ENCODE data around the gene MRC1.
"Not testable (repeated sequence)": the region's sequence is repeated elsewhere in the genome, so short reads cannot be mapped to it uniquely, and the experiment has no call there.

MRC1 gene

GRCh38 chr10:17943033-17943745, 134.0 kb downstream of the MRC1 start:
- Histone ChIP-seq H3K27me3 (no peaks in the 10 kb centered on the region), H3K4me3 (ENCODE audit: low read depth, low read length) (no peak overlapping the region), H3K9me3 (no peaks in the 10 kb centered on the region), H3K36me3 (no peaks in the 10 kb centered on the region), H3K4me1 (no peaks in the 10 kb centered on the region)
- no peak for DNase-seq
- TF ChIP-seq CTCF (IDR thresholded peaks at IDR 0.05; ENCODE audit: low read depth, low read length) = no peak

- H3K27me3 ChIP-seq; H3K36me3 ChIP-seq; H3K4me1 ChIP-seq; H3K9me3 ChIP-seq; DNase-seq; H3K4me3 ChIP-seq (ENCODE audit: low read depth, low read length): not testable (repeated sequence)
Measured at GRCh38 chr10:17950269-17950668, 141.1 kb downstream of the MRC1 start.

- Histone ChIP-seq H3K36me3 (no peaks in the 10 kb centered on the region), H3K4me3 (ENCODE audit: low read depth, low read length) (no peak overlapping the region), H3K27me3 (no peaks in the 10 kb centered on the region; the same call in 1 of the 2 replicates), H3K9me3 (no peaks in the 10 kb centered on the region), H3K4me1 (no peaks in the 10 kb centered on the region)
- no peak for DNase-seq
- TF ChIP-seq CTCF (IDR thresholded peaks at IDR 0.05; ENCODE audit: low read depth, low read length) = no peak
Measured at GRCh38 chr10:17950726-17951125, 141.6 kb downstream of the MRC1 start.

- no peaks in the 10 kb centered on the region for H3K9me3 ChIP-seq
- no peak for TF ChIP-seq CTCF (IDR thresholded peaks at IDR 0.05; ENCODE audit: low read depth, low read length)
- H3K4me1 ChIP-seq = no peaks in the 10 kb centered on the region
- H3K27me3 ChIP-seq = peaks cover 3% of the 10 kb centered on the region; the same call in 1 of the 2 replicates
- H3K4me3 ChIP-seq (ENCODE audit: low read depth, low read length) = no peak within 1 kb of the TSS
- no peak for DNase-seq
- no peaks in the 10 kb centered on the region for H3K36me3 ChIP-seq
Measured at GRCh38 chr10:17951868-17952371, 142.8 kb downstream of the MRC1 start, which contains the start of gene SLC39A12. TSS of gene SLC39A12 (plus strand) at chr10:17951918. CDS start at chr10:17953277, 1,359 bp downstream.

- not testable (repeated sequence) for H3K4me1 ChIP-seq; H3K4me3 ChIP-seq (ENCODE audit: low read depth, low read length); H3K27me3 ChIP-seq; H3K36me3 ChIP-seq; H3K9me3 ChIP-seq; DNase-seq
Measured at GRCh38 chr10:17954372-17954771, 145.2 kb downstream of the MRC1 start.

GRCh38 chr10:17954861-17955260, 145.7 kb downstream of the MRC1 start:
- peaks cover 5% of the 10 kb centered on the region for H3K27me3 ChIP-seq
- no peaks in the 10 kb centered on the region for H3K4me1 ChIP-seq
- DNase-seq = no peak
- H3K4me3 ChIP-seq (ENCODE audit: low read depth, low read length) = no peak overlapping the region
- no peaks in the 10 kb centered on the region for H3K9me3 ChIP-seq
- no peaks in the 10 kb centered on the region for H3K36me3 ChIP-seq
- TF ChIP-seq CTCF (IDR thresholded peaks at IDR 0.05; ENCODE audit: low read depth, low read length) = no peak

- TF ChIP-seq CTCF (IDR thresholded peaks at IDR 0.05; ENCODE audit: low read depth, low read length) = no peak
- Histone ChIP-seq H3K4me1 (no peaks in the 10 kb centered on the region), H3K4me3 (ENCODE audit: low read depth, low read length) (no peak overlapping the region), H3K9me3 (no peaks in the 10 kb centered on the region), H3K27me3 (peaks cover 7% of the 10 kb centered on the region), H3K36me3 (no peaks in the 10 kb centered on the region)
- no peak for DNase-seq
Measured at GRCh38 chr10:17958049-17958448, 148.9 kb downstream of the MRC1 start.

Measured in BE2C (cell line).